Measurements from ENCODE around the gene CRABP2.

Gene CRABP2

DNA sequence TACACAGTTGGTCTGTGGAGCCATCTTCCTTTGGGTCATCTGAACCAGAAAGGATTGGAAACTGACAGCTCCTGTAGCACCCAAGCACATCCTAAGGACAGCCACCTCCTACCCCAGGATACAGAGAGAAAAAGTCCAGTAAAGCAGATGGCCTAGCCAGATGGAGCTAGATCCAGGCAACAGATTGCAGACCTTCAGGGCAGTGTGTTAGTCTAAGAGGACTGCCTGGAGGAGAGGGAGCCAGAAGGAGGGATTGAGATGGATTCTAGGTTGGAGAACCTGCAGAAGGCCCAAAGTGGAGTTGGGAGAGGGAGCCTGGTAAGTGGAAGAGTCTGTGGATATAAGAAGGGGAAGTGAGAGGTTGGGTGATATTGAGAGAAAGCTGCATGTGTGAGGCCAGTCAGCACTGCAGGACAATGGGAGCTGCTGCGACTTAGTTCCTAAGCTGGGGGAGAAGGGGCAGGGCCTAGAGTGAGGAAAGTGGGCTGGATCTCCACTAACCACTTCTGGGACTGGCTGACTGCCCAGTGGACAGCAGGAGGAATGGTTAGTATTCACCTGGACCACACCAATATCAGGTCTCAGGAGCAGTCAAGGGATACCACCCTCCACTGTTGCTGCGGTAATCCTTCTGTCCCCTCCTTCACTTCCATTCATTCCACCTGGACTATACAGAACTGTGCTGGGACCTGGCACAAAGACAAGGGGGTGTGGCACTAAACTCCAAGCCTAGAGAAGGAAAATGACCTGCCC is 50.1 kb downstream of the CRABP2 start:
- no peak for DNase-seq (ENCODE audit: low spot score)

DNA sequence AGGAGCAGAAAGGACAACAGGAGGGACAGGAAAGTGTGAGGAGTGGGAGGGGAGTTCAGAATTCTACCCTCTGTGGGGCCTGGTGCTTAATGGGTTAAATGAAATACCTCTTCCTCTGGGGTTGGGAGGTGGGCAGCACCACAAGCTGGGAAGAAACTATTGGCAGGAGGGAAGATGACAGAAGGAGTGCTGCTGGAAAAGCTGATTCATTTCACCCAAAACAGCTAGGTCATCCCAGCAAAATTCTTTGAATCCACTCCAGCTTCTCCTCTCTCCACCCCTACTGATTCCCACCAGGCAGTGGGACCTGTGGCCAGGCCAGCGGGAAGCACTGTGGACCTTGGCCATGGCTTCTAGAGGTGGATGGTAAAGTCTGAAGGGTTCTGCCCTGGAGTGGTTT is 50.7 kb downstream of the CRABP2 start:
- no peak for DNase-seq (ENCODE audit: low spot score)

DNA sequence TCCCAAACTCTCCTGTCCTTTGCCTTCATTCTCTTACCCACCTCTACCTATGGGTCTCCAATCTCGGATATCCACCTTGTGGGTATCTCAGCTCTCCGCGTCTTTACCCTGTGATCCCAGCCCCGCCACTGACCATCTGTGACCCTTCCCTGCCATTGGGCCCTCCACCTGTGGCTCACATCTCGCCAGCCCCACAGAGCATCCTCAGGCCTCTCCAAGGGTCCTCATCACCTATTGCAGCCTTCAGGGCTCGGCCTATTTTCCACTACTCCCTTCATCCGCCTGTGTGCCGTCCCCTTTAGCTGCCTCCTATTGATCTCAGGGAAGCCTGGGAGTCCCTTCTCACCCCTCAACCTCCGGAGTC is 52.4 kb downstream of the CRABP2 start:
- no peak for DNase-seq (ENCODE audit: low spot score)

DNA sequence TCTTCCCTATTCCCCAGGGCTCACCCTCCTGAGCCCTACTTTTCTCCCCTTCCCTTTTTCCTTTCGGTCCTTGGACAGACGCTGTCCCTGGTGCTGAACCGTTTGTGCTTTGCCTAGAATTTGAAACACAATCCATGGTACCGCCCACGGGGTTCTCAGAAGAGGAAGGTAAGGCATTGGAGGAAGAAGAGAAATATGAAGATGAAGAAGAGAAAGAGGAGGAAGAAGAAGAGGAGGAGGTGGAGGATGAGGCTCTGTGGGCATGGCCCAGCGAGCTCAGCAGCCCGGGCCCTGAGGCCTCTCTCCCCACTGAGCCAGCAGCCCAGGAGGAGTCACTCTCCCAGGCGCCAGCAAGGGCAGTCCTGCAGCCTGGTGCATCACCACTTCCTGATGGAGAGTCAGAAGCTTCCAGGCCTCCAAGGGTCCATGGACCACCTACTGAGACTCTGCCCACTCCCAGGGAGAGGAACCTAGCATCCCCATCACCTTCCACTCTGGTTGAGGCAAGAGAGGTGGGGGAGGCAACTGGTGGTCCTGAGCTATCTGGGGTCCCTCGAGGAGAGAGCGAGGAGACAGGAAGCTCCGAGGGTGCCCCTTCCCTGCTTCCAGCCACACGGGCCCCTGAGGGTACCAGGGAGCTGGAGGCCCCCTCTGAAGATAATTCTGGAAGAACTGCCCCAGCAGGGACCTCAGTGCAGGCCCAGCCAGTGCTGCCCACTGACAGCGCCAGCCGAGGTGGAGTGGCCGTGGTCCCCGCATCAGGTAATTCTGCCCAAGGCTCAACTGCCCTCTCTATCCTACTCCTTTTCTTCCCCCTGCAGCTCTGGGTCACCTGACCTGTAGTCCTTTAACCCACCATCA is 53.0 kb downstream of the CRABP2 start:
- DNase-seq (ENCODE audit: low spot score) = no peak

Data from Ammon's horn (tissue), 1 donor.